ENCODE results near the gene MAFB. TPM values are rescaled to one million over a fixed set of nuclear protein-coding genes. Genes with fewer than 3 reads are reported as not detected.

MAFB gene
- polyA plus RNA-seq, 4 donors, result 1.1 to 10.7 (median 7.5) TPM

DNA sequence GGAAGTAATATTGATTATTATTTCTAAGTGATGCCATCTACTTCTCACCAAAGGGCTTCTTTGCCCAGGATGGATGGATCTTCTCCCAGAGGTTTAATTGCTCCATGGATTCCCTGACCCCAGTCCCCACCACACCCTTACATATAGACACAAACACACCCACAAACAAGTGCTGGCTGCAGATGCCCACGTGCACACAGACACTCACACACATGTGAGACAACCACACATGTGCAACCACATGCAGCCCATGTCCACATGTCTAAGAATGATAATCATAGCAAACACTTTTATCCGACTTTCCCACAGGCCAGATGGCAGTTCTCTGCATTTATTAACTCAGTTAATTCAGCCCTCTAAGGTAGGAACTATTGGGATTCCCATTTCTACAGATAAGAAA, 44.2 kb downstream of the MAFB start:
- FAIRE-seq, result no peak
- no peak overlapping the region for H3K27ac ChIP-seq (ENCODE audit: low read depth in 1 of 3, low read length in 2 of 3)
- 54 to 77% (median 60%) methylated on average over 2 of the region's 2 CpGs for WGBS, 3 donors

DNA sequence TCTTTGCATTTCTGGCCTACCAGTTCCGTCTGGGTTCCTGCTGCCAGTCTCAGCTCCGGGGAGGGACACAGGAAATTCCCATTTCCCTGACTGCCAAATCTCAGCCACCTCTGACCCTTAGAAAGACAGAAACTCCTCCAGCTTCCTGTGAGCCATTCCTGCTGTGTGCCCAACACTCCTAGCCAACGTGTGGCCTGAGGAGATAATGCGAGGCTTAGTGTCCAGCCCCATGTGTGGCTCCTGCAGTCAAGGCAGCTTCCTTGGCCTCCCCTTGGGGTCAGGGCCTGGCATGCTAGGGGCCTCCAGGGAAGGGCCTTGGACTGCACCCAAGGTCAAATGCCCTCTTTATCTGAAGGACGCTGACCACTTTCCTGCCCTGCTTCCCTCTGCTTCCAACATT, 45.1 kb downstream of the MAFB start:
- WGBS, 3 donors, result 42 to 71% (median 60%) methylated on average over 5 of the region's 5 CpGs
- Histone ChIP-seq H3K36me3 (ENCODE audit: control insufficient read depth in 3 of 3, insufficient read depth in 2 of 3, low read depth in 1 of 3, low read length in 3 of 3) (no peaks in the 10 kb centered on the region), H3K4me3 (ENCODE audit: low read depth in 1 of 3, low read length in 3 of 3) (no peak overlapping the region), H3K4me1 (ENCODE audit: control insufficient read depth in 3 of 3, insufficient read depth in 2 of 3, low read depth in 1 of 3, low read length in 2 of 3) (no peaks in the 10 kb centered on the region), H3K27ac (ENCODE audit: low read depth in 1 of 3, low read length in 2 of 3) (no peak overlapping the region), H3K27me3 (ENCODE audit: control insufficient read depth in 3 of 3, insufficient read depth in 3 of 3, low read length in 3 of 3) (no peaks in the 10 kb centered on the region), H3K9me3 (ENCODE audit: control insufficient read depth in 2 of 2, insufficient read depth in 1 of 2, low read depth in 1 of 2, low read length in 1 of 2) (no peaks in the 10 kb centered on the region)
- FAIRE-seq, result no peak
- DNase-seq, result no peak

More for the DNA sequence above, 44.2 kb downstream of the MAFB start:
- no peak for DNase-seq
- Histone ChIP-seq H3K4me3 (ENCODE audit: low read depth in 1 of 3, low read length in 3 of 3) (no peak overlapping the region), H3K27me3 (ENCODE audit: control insufficient read depth in 3 of 3, insufficient read depth in 3 of 3, low read length in 3 of 3) (no peaks in the 10 kb centered on the region), H3K9me3 (ENCODE audit: control insufficient read depth in 2 of 2, insufficient read depth in 1 of 2, low read depth in 1 of 2, low read length in 1 of 2) (no peaks in the 10 kb centered on the region), H3K4me1 (ENCODE audit: control insufficient read depth in 3 of 3, insufficient read depth in 2 of 3, low read depth in 1 of 3, low read length in 2 of 3) (no peaks in the 10 kb centered on the region), H3K36me3 (ENCODE audit: control insufficient read depth in 3 of 3, insufficient read depth in 2 of 3, low read depth in 1 of 3, low read length in 3 of 3) (no peaks in the 10 kb centered on the region)

DNA sequence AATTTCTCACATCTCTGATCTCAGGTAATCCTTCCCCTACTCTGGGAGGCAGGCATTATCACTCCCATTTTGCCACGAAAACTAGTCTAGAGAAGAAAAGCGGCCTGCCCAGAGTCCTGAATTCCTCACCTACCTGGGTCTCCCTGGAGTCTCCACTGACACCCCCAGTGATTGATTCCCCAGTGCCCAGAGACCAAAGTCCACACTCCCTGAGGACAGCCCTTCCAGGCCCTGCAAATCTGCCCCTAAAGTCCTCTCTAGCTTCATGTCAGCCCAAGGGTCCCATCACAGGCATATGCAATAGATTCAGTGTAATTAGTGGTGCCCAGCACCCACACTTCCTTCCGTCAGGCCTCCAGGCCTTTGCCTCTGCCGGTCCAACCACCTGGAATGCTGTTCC, 47.2 kb downstream of the MAFB start:
- WGBS, 3 donors, result 64 to 76% (median 66%) methylated on average over 4 of the region's 4 CpGs
- no peak overlapping the region for H3K4me3 ChIP-seq (ENCODE audit: low read depth in 1 of 3, low read length in 3 of 3)
- no peaks in the 10 kb centered on the region for H3K4me1 ChIP-seq (ENCODE audit: control insufficient read depth in 3 of 3, insufficient read depth in 2 of 3, low read depth in 1 of 3, low read length in 2 of 3)
- no peaks in the 10 kb centered on the region for H3K27me3 ChIP-seq (ENCODE audit: control insufficient read depth in 3 of 3, insufficient read depth in 3 of 3, low read length in 3 of 3)
- no peaks in the 10 kb centered on the region for H3K36me3 ChIP-seq (ENCODE audit: control insufficient read depth in 3 of 3, insufficient read depth in 2 of 3, low read depth in 1 of 3, low read length in 3 of 3)
- no peak for DNase-seq
- H3K9me3 ChIP-seq (ENCODE audit: control insufficient read depth in 2 of 2, insufficient read depth in 1 of 2, low read depth in 1 of 2, low read length in 1 of 2), result no peaks in the 10 kb centered on the region
- FAIRE-seq, result no peak
- no peak overlapping the region for H3K27ac ChIP-seq (ENCODE audit: low read depth in 1 of 3, low read length in 2 of 3)

DNA sequence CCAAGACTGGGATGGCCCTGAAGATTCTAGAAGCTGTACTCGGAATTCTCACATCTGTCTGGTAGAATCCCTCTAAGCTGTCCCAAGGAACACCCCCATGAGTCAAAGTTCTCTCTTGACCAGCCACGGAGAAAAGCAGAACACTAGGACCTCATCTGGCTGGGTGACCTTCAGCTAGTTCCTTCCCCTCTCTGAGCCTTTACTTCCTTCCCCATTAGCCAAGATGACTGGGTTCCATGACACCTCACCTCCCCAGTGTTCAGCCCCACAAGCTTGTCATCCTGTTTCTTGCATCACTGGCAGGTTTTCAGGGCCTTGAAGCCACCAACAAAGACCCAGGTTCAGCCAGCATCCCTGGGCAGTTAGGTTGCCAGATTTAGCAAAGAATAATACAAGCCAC, 47.8 kb downstream of the MAFB start:
- no peak overlapping the region for H3K4me3 ChIP-seq (ENCODE audit: low read depth in 1 of 3, low read length in 3 of 3)
- DNase-seq, result no peak
- FAIRE-seq, result no peak
- WGBS, 3 donors, result 71 to 76% (median 74%) methylated on average over 2 of the region's 2 CpGs
- H3K27me3 ChIP-seq (ENCODE audit: control insufficient read depth in 3 of 3, insufficient read depth in 3 of 3, low read length in 3 of 3), result no peaks in the 10 kb centered on the region
- no peak overlapping the region for H3K27ac ChIP-seq (ENCODE audit: low read depth in 1 of 3, low read length in 2 of 3)
- H3K36me3 ChIP-seq (ENCODE audit: control insufficient read depth in 3 of 3, insufficient read depth in 2 of 3, low read depth in 1 of 3, low read length in 3 of 3), result no peaks in the 10 kb centered on the region
- H3K4me1 ChIP-seq (ENCODE audit: control insufficient read depth in 3 of 3, insufficient read depth in 2 of 3, low read depth in 1 of 3, low read length in 2 of 3), result no peaks in the 10 kb centered on the region
- H3K9me3 ChIP-seq (ENCODE audit: control insufficient read depth in 2 of 2, insufficient read depth in 1 of 2, low read depth in 1 of 2, low read length in 1 of 2), result no peaks in the 10 kb centered on the region

DNA sequence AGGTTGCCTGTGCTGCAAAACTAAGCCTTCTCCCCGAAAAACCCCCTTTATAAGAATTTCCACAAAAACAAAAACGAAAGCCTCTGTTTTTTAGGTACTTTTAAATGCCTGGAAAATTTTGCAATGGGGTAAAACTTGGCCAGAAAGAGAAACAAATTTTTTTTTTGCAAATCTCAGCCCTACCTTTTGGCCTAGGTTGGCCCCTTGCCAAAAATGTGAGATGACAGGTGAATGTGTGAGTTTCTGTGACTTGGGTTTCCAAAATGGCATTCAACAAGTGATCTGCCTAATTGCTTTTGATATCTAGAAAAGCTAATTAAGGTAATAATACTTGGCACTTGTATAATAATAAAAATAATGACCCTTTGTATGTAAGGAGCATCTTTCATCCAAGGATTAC, 48.4 kb downstream of the MAFB start:
- H3K27me3 ChIP-seq (ENCODE audit: control insufficient read depth in 3 of 3, insufficient read depth in 3 of 3, low read length in 3 of 3), result no peaks in the 10 kb centered on the region
- H3K4me3 ChIP-seq (ENCODE audit: low read depth in 1 of 3, low read length in 3 of 3), result no peak overlapping the region
- no peaks in the 10 kb centered on the region for H3K36me3 ChIP-seq (ENCODE audit: control insufficient read depth in 3 of 3, insufficient read depth in 2 of 3, low read depth in 1 of 3, low read length in 3 of 3)
- 64 to 84% (median 77%) methylated on average over 2 of the region's 2 CpGs for WGBS, 3 donors
- no peaks in the 10 kb centered on the region for H3K4me1 ChIP-seq (ENCODE audit: control insufficient read depth in 3 of 3, insufficient read depth in 2 of 3, low read depth in 1 of 3, low read length in 2 of 3)
- no peaks in the 10 kb centered on the region for H3K9me3 ChIP-seq (ENCODE audit: control insufficient read depth in 2 of 2, insufficient read depth in 1 of 2, low read depth in 1 of 2, low read length in 1 of 2)
- H3K27ac ChIP-seq (ENCODE audit: low read depth in 1 of 3, low read length in 2 of 3), result no peak overlapping the region
- DNase-seq, result no peak
- no peak for FAIRE-seq

DNA sequence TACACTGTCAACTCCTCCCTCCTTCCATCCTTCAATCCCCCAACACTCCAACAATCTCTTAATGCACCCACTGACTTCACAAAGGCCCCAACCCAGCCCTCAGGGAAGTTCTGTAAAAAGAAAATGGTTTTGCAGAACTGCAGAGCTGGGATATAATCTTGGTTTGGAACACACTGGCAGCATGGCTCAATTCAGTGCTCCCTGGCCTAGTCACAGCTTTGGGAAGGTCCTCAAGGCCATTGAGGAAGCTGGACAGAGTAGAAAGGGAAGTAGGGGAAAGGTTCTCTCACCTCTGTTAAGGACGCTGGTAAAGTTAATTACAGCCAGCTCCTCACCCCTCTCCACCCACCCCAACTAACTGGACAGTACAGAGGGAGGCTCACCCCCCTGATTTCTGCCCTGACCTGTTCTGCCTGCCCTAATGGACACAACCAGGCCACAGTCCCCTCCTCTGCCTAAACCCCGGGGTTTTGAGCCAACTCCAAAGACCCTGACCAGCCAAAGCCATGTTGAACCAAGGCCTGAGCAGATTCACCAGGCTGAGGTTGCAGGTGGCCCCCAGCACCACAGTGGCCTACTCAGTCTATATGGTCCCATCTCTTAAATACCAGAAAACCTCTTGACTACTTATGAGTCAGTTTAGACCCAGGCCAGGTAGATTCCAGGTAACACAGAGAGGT, 49.2 kb downstream of the MAFB start:
- no peak for FAIRE-seq
- H3K9me3 ChIP-seq (ENCODE audit: control insufficient read depth in 2 of 2, insufficient read depth in 1 of 2, low read depth in 1 of 2, low read length in 1 of 2), result no peaks in the 10 kb centered on the region
- no peak for DNase-seq
- 58 to 79% (median 77%) methylated on average over 2 of the region's 2 CpGs for WGBS, 3 donors
- H3K27ac ChIP-seq (ENCODE audit: low read depth in 1 of 3, low read length in 2 of 3), result no peak overlapping the region
- H3K36me3 ChIP-seq (ENCODE audit: control insufficient read depth in 3 of 3, insufficient read depth in 2 of 3, low read depth in 1 of 3, low read length in 3 of 3), result no peaks in the 10 kb centered on the region
- H3K27me3 ChIP-seq (ENCODE audit: control insufficient read depth in 3 of 3, insufficient read depth in 3 of 3, low read length in 3 of 3), result no peaks in the 10 kb centered on the region
- no peaks in the 10 kb centered on the region for H3K4me1 ChIP-seq (ENCODE audit: control insufficient read depth in 3 of 3, insufficient read depth in 2 of 3, low read depth in 1 of 3, low read length in 2 of 3)
- no peak overlapping the region for H3K4me3 ChIP-seq (ENCODE audit: low read depth in 1 of 3, low read length in 3 of 3)

DNA sequence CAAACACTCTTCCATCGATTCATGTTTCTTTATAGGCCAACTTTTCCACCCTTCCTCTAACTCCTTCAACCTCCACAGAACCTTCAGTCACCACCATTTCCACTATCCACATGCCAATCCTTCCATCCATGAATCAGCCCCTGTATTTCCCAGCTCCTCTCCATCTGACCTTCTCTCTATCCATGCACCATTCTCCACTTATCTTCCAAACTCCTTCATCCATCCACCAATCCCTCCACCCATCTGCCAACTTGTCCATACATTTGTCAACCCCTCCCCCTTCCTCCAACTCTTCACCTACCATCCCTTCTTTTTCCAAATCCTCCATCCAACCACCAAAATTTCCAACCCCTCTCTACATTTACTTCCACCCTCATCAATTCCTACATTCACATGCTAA, 49.9 kb downstream of the MAFB start:
- DNase-seq (no peak), FAIRE-seq (no peak)
- no peaks in the 10 kb centered on the region for H3K9me3 ChIP-seq (ENCODE audit: control insufficient read depth in 2 of 2, insufficient read depth in 1 of 2, low read depth in 1 of 2, low read length in 1 of 2)
- H3K27ac ChIP-seq (ENCODE audit: low read depth in 1 of 3, low read length in 2 of 3), result no peak overlapping the region
- no peaks in the 10 kb centered on the region for H3K36me3 ChIP-seq (ENCODE audit: control insufficient read depth in 3 of 3, insufficient read depth in 2 of 3, low read depth in 1 of 3, low read length in 3 of 3)
- H3K4me1 ChIP-seq (ENCODE audit: control insufficient read depth in 3 of 3, insufficient read depth in 2 of 3, low read depth in 1 of 3, low read length in 2 of 3), result no peaks in the 10 kb centered on the region
- H3K27me3 ChIP-seq (ENCODE audit: control insufficient read depth in 3 of 3, insufficient read depth in 3 of 3, low read length in 3 of 3), result no peaks in the 10 kb centered on the region
- H3K4me3 ChIP-seq (ENCODE audit: low read depth in 1 of 3, low read length in 3 of 3), result no peak overlapping the region
- 20 to 65% (median 32%) methylated on average over 1 of the region's 1 CpG for WGBS, 3 donors

DNA sequence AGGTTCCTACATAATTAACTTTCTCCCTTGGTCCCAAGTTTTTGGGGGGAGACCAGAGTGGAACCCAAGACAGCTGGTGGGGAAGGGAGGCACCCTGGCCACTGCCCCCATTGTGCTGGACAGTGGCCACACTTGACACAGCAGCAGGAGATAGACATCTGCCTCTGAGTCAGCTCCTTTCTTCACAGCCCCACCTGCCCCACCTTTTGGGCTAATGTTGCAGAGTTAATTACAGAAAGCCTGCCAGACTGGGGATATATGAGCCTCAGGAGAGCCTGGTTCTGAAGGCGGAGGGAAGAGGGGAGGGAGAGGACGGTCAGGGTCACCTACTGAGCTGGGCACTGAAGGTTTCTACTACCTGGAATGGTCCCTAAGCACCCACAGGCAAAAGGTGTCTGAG, 50.6 kb downstream of the MAFB start:
- H3K9me3 ChIP-seq (ENCODE audit: control insufficient read depth in 2 of 2, insufficient read depth in 1 of 2, low read depth in 1 of 2, low read length in 1 of 2), result no peaks in the 10 kb centered on the region
- H3K4me1 ChIP-seq (ENCODE audit: control insufficient read depth in 3 of 3, insufficient read depth in 2 of 3, low read depth in 1 of 3, low read length in 2 of 3), result no peaks in the 10 kb centered on the region
- FAIRE-seq (no peak), DNase-seq (no peak)
- no peak overlapping the region for H3K4me3 ChIP-seq (ENCODE audit: low read depth in 1 of 3, low read length in 3 of 3)
- 33 to 73% (median 39%) methylated on average over 2 of the region's 2 CpGs for WGBS, 3 donors
- H3K27me3 ChIP-seq (ENCODE audit: control insufficient read depth in 3 of 3, insufficient read depth in 3 of 3, low read length in 3 of 3), result no peaks in the 10 kb centered on the region
- no peaks in the 10 kb centered on the region for H3K36me3 ChIP-seq (ENCODE audit: control insufficient read depth in 3 of 3, insufficient read depth in 2 of 3, low read depth in 1 of 3, low read length in 3 of 3)
- no peak overlapping the region for H3K27ac ChIP-seq (ENCODE audit: low read depth in 1 of 3, low read length in 2 of 3)

DNA sequence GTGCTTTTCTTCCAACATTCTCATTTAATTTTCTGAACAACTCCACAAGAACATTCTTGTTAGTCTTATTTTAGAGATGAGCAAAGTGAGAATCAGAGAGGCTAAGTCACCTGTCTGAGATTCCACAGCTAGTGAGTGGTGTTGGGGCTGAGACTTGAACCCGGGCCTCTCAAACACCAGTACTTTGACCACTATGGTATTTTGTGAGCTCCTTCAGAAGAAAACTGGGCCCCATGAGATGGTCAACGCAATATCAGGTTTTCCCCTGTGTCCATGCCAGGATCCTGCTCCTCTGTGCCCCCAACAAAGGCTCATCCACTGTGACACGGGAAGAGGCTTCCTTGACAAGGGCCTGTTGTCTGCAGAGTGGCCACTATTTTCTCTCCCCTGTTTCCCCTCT, 51.9 kb downstream of the MAFB start:
- DNase-seq (no peak), FAIRE-seq (no peak)
- no peak overlapping the region for H3K4me3 ChIP-seq (ENCODE audit: low read depth in 1 of 3, low read length in 3 of 3)
- H3K27ac ChIP-seq (ENCODE audit: low read depth in 1 of 3, low read length in 2 of 3), result no peak overlapping the region
- WGBS, 3 donors, result 80 to 91% (median 91%) methylated on average over 3 of the region's 3 CpGs
- H3K27me3 ChIP-seq (ENCODE audit: control insufficient read depth in 3 of 3, insufficient read depth in 3 of 3, low read length in 3 of 3), result no peaks in the 10 kb centered on the region
- no peaks in the 10 kb centered on the region for H3K36me3 ChIP-seq (ENCODE audit: control insufficient read depth in 3 of 3, insufficient read depth in 2 of 3, low read depth in 1 of 3, low read length in 3 of 3)
- no peaks in the 10 kb centered on the region for H3K9me3 ChIP-seq (ENCODE audit: control insufficient read depth in 2 of 2, insufficient read depth in 1 of 2, low read depth in 1 of 2, low read length in 1 of 2)
- H3K4me1 ChIP-seq (ENCODE audit: control insufficient read depth in 3 of 3, insufficient read depth in 2 of 3, low read depth in 1 of 3, low read length in 2 of 3), result peaks cover 0 to 3% (median 0%) of the 10 kb centered on the region in 3 donors

Data from small intestine (tissue), 7 donors.